ENCODE results near the gene ARHGEF16. TPM values are rescaled to one million over a fixed set of nuclear protein-coding genes. Genes with fewer than 3 reads are reported as not detected.

Gene ARHGEF16
- 5.5 and 6.7 TPM in 2 replicates for total RNA-seq (2014; rRNA removed; shearing (Covaris generic))
- 31.6 and 34.0 TPM in 2 replicates for polyA plus RNA-seq (2014; cell fraction: nucleus; rRNA removed)

DNA sequence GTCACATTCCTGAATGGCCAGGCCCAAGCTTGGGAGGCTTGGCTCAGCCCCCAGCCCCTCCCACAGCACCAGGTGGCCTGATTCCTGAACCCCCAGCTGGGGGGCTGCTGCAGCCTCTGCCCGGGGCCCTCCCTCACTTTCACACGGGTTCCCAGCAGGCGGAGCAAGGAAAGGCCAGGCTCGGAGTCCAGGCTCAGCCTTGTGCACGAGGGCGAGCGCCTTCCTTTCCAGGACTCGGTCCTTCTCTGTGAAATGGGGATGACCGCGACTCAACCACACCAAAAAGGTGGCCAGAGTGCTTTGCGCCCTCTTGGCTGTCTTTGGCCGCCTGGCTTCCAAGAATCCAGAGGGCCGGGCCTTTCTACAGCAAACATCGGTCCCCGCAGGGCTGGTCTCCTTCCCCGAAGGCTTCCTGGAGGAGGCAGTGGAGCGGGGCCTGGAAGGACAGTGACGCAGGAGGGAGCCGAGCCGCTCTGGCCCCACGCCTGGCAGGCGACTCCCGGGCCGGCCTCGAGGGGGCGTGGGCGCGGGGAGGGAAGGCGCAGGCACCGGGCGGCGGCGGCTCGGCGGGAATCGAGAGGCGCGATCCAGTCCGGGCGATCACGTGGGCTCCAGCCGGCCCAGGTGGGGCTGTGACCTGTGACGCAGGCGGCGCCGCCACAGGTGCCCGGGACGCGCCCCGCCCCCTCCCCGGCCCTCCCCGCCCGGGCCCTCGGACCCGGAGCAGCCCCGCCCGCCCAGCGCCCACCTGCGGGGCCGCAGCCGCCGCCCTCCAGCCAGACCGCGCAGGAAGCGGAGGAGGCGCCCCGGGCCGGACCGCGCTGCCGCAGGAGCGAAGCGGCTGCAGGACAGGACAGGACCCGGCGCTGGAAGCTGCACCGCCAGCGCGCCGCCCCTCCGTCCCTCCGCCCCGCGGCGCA, at the start of gene ARHGEF16:
Gene ARHGEF16, plus strand, starts transcription at position 775 of the 920 bp plus-strand sequence. CDS start 8,420 bp downstream, outside the sequence.
- DNase-seq (ENCODE audit: extremely low read depth, low read depth): peak; percentile 56

- no peak for DNase-seq (ENCODE audit: extremely low read depth, low read depth)
Observed at GRCh38 chr1:3404801-3405200, 49.7 kb upstream of the ARHGEF16 start.

GRCh38 chr1:3405491-3405890, 49.0 kb upstream of the ARHGEF16 start:
- DNase-seq (ENCODE audit: extremely low read depth, low read depth): no peak

- no peak for DNase-seq (ENCODE audit: extremely low read depth, low read depth)
Observed at GRCh38 chr1:3405974-3406867, 48.2 kb upstream of the ARHGEF16 start.

DNA sequence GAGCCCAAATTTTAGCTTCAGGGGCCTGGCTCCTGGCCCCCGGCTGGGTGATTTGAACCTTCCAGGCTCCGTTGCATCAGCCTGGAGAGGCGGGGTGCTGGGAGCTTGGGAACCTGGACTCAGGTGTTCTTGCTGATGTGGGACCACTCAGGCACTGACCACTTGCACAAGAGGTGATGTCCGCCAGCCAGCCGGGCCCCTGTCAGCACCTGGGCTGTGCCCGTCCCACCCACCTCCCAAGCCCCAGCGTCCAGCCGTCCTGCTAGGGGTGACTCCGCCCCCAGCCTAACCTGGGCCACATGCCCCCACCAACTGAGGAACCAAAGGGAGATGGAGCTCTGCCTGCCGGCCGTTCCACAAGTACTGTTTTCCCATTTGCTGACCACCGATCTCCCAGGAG, 47.4 kb upstream of the ARHGEF16 start:
- no peak for DNase-seq (ENCODE audit: extremely low read depth, low read depth)

DNA sequence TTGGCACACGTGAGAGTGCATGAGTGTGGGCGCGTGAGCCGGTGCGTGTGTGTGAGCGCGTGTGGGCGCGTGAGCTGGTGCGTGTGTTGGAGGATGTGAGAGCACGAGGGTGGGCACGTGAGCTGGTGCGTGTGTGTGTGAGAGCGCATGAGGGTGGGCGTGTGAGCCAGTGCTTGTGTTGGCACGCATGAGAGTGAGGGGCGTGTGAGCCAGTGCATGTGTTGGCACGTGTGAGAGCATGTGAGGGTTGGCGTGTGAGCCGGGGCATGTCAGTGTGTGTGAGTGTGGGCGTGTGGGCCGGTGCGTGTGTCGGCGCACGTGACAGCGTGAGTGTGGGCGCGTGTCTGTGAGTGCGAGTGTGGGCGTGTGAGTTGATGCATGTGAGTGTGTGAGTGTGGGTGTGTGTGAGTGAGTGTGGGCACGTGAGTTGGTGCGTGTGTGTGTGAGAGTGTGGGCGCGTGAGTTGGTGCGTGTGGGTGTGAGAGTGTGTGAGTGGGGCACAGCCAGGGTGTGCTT, 45.7 kb upstream of the ARHGEF16 start:
- DNase-seq (ENCODE audit: extremely low read depth, low read depth): no peak

- no peak for DNase-seq (ENCODE audit: extremely low read depth, low read depth)
Observed at GRCh38 chr1:3409366-3410141, 44.9 kb upstream of the ARHGEF16 start.

DNA sequence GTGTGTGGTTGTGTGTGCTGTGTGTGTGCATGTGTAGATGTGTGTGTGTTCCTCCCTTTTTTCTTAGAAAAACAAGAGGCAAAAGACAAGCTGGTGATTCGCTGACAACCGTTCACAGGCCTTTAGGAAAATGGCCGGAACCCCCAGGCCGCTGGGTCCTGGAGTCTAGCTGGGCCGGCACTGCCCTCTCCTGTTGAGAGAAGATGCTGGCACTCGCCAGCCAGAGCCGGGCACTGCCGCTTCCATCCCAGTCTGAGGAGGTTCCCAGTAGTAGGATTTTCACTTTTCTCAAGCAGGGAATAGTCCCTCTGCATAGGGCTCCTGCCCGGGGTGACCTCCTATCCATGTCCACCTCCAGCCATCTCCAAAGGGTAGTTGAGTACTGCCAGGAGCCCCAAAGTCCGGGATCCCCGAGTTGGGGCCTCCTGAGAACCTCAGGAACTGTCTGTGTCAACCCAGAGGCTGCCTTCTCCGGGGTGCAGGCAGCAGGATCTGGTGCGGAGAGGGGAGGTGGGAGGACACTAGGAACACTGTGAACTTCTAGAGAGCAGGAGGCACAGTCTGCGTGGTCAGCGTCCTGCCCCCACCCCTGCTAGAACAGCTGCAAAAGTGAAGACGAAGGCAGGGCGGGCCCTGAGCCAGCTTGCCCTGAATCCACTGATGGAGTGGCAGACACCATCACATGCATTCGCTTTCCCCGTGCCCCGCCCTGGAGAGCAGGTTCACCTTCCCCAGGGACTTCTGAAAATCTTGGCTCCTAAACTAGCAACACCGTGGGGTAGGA, 44.1 kb upstream of the ARHGEF16 start:
- DNase-seq (ENCODE audit: extremely low read depth, low read depth): peak; percentile 47

DNA sequence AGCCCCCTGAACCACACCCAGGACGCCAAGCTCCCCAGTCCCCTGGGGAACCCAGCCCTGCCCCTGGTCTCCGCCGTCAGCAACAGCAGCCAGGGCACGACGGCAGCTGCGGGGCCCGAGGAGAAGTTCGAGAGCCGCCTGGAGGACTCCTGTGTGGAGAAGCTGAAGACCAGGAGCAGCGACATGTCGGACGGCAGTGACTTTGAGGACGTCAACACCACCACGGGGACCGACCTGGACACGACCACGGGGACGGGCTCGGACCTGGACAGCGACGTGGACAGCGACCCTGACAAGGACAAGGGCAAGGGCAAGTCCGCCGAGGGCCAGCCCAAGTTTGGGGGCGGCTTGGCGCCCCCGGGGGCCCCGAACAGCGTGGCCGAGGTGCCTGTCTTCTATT, 42.7 kb upstream of the ARHGEF16 start:
- no peak for DNase-seq (ENCODE audit: extremely low read depth, low read depth)

DNA sequence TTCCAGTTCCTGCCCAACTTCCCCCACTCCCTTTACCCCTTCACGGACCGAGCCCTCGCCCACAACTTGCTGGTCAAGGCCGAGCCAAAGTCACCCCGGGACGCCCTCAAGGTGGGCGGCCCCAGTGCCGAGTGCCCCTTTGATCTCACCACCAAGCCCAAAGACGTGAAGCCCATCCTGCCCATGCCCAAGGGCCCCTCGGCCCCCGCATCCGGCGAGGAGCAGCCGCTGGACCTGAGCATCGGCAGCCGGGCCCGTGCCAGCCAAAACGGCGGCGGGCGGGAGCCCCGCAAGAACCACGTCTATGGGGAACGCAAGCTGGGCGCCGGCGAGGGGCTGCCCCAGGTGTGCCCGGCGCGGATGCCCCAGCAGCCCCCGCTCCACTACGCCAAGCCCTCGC, 42.1 kb upstream of the ARHGEF16 start:
- no peak for DNase-seq (ENCODE audit: extremely low read depth, low read depth)

GRCh38 chr1:3413975-3414710, 40.3 kb upstream of the ARHGEF16 start:
- no peak for DNase-seq (ENCODE audit: extremely low read depth, low read depth)

DNA sequence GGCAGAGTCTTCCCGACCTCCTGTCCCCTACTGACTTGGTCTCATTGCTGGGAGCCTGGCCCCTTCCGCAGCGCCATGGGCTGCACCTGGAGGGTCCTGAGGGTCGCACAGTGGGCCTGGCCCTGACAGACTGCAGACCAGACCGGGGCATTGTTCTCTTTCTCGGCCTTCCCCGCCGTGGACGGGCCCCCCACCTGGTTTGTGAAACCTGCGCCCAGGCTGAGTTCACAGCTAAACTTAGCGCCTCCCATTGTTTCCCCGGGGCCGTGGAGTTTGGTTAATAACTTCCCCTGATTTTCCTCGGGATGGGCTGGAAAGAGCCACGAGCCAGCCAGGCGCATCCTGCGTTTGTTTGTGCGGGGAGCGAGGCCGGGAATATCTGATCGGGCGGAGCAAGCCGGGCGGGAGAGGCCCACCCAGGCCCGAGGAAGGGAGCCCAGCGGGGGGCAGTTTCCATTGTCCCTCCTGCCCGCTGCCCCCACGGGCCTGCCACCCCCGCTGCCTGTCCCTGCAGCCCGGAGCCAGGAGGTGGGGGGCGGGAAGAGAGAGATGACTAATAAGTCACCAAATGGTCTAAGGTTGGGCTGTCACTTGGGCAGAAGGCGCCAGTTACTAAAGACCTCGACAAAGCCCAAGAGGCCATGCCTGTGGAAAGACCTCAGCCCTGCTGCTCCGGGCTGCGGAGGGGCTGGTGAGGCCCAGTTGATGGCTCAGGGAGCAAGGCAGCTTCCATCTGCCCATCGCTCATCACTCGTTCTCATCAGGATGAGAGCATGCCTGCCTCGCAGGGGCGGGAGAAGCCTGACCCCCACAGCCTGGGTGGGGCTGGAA, 39.0 kb upstream of the ARHGEF16 start:
- DNase-seq (ENCODE audit: extremely low read depth, low read depth): no peak

DNA sequence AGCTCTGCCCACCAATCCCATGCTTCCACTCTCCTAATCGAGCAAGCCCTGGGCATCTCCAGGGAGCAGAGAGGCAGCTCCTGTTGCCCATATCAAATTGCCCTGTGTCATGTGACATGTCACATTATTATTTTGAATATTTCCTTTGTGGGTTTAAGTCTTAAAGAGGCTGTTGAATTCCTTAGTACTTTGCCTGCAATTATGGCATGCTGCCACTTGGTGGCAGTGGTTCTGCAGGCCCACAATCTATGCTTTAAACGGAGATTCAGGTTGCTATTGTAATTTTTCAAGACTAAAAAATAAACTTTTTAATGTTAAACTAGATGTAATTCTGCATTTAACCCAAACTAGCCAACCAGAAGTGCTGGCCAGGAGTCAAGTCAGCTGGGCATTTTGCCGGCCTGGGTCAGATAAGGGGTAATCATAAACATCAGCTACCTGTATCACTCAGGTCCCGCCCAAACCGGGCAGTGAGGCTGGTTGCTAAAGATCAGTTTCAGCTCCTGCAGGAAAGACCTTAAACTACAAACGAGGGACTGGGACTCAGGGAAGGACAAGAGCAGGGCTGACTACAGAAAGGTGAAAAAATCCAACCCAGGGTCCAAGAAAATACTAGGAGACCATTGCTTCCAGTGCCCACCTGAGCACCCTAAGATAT, 37.3 kb upstream of the ARHGEF16 start:
- DNase-seq (ENCODE audit: extremely low read depth, low read depth): no peak

- no peak for DNase-seq (ENCODE audit: extremely low read depth, low read depth)
Observed at GRCh38 chr1:3417934-3418333, 36.5 kb upstream of the ARHGEF16 start.

GRCh38 chr1:3418600-3418999, 35.9 kb upstream of the ARHGEF16 start:
- DNase-seq (ENCODE audit: extremely low read depth, low read depth): no peak

GRCh38 chr1:3419415-3420204, 34.9 kb upstream of the ARHGEF16 start:
- DNase-seq (ENCODE audit: extremely low read depth, low read depth): peak; percentile 12
